ENCODE measurements around the gene MED13. TPM values are rescaled to one million over a fixed set of nuclear protein-coding genes. Genes with fewer than 3 reads are reported as not detected.

MED13 gene
- total RNA-seq, 1 donor from 2014 or later: 54.8 TPM

DNA sequence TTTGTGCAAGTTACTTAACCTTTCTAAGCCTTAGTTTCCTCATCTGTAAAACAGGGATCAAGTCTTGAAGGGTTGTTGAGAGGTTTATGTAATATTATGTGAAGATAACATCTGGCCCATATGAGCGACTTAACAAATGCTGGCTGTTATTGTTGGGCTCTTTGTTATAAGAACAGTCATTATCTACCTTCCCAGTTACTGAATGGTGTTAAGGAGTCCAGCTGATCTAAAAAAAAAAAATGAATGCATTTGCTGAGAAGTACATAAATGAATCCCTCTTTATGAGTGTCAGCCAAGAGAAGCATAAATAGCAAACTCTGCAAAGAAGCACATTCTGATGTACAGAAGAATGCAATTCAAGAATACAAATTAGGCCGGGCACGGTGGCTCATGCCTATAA lies 24.3 kb upstream of the MED13 start:
- H3K27ac Mint-ChIP-seq (ENCODE audit: unreplicated experiment): no peak overlapping the region
- H3K9me3 Mint-ChIP-seq: no peaks in the 10 kb centered on the region
- no peaks in the 10 kb centered on the region for H3K36me3 Mint-ChIP-seq (ENCODE audit: low read depth)
- no peak overlapping the region for H3K4me3 Mint-ChIP-seq
- no peak for DNase-seq (ENCODE audit: low read depth, low spot score)
- H3K4me1 Mint-ChIP-seq: no peaks in the 10 kb centered on the region
- TF ChIP-seq, protein P1, sequence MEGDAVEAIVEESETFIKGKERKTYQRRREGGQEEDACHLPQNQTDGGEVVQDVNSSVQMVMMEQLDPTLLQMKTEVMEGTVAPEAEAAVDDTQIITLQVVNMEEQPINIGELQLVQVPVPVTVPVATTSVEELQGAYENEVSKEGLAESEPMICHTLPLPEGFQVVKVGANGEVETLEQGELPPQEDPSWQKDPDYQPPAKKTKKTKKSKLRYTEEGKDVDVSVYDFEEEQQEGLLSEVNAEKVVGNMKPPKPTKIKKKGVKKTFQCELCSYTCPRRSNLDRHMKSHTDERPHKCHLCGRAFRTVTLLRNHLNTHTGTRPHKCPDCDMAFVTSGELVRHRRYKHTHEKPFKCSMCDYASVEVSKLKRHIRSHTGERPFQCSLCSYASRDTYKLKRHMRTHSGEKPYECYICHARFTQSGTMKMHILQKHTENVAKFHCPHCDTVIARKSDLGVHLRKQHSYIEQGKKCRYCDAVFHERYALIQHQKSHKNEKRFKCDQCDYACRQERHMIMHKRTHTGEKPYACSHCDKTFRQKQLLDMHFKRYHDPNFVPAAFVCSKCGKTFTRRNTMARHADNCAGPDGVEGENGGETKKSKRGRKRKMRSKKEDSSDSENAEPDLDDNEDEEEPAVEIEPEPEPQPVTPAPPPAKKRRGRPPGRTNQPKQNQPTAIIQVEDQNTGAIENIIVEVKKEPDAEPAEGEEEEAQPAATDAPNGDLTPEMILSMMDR (conservative IDR thresholded peaks at IDR 0.05): no peak
- no peaks in the 10 kb centered on the region for H3K27me3 Mint-ChIP-seq (ENCODE audit: low read depth)

DNA sequence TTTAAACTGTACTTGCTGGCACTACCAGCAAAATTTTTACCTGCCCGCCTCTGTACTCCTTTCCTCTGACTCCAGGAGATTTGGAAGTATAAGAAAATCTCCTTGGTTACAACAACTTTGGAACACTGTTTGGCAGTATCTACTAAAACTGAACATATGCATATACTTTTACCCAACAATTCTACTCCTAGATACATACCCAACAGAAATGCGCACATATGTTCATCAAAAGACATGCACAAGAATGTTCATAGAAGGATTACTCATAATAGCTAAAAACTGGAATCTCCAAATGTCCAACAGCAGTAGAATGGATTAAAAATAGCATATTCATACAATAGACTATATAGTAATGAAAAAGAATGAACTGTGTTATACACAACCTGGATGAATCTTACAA lies 21.7 kb upstream of the MED13 start:
- TF ChIP-seq, protein P1 (conservative IDR thresholded peaks at IDR 0.05): no peak
- H3K27me3 Mint-ChIP-seq (ENCODE audit: low read depth): no peaks in the 10 kb centered on the region
- no peaks in the 10 kb centered on the region for H3K9me3 Mint-ChIP-seq
- no peaks in the 10 kb centered on the region for H3K4me1 Mint-ChIP-seq
- no peaks in the 10 kb centered on the region for H3K36me3 Mint-ChIP-seq (ENCODE audit: low read depth)
- H3K27ac Mint-ChIP-seq (ENCODE audit: unreplicated experiment): no peak overlapping the region
- DNase-seq (ENCODE audit: low read depth, low spot score): no peak
- H3K4me3 Mint-ChIP-seq: no peak overlapping the region

DNA sequence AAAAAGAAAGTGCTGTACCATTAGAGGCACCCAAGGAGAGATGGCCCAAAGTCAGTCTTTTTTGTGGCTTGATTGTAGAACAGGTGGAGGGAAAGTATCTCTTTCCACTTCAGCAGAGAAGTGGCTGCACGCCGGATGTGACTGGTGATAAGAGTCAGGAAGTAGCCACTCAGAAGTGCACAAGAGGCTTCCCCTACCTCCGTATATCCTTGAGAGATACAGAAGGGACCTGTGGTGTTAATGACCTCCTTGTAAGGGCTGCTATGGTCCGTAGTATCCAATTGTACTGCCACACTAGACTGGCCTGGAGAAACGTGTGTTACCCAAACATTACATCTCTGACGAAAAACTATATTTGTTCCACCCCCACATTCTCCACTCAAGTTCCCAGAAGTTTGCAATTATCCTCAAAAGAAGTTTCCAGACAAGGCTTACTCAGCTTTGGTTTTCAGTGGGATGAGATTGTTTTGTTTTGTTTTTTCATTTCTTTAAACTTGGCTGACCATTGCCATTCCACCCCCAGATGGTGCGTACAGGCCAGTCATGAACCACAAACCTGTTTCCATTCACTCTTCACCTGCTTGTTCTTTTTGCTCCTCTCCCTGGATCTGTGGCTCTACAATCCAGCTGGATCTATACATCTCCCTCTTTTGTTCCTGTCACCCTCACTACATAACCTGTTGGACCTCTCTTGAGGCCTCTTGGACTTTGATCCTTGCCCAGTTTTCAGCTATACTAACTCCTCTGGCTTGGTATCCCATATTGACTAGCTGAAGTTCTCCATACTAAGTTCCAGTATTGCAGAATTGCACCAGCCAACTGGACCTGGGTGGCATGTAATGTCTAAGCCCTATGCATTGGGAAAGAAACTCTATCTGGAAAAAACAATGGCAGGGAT lies 20.7 kb upstream of the MED13 start:
- Mint-ChIP-seq H3K27ac (ENCODE audit: unreplicated experiment) (no peak overlapping the region), H3K36me3 (ENCODE audit: low read depth) (no peaks in the 10 kb centered on the region), H3K9me3 (no peaks in the 10 kb centered on the region), H3K4me3 (no peak overlapping the region), H3K4me1 (no peaks in the 10 kb centered on the region), H3K27me3 (ENCODE audit: low read depth) (no peaks in the 10 kb centered on the region)
- no peak for DNase-seq (ENCODE audit: low read depth, low spot score)
- TF ChIP-seq, protein P1 (conservative IDR thresholded peaks at IDR 0.05): no peak

DNA sequence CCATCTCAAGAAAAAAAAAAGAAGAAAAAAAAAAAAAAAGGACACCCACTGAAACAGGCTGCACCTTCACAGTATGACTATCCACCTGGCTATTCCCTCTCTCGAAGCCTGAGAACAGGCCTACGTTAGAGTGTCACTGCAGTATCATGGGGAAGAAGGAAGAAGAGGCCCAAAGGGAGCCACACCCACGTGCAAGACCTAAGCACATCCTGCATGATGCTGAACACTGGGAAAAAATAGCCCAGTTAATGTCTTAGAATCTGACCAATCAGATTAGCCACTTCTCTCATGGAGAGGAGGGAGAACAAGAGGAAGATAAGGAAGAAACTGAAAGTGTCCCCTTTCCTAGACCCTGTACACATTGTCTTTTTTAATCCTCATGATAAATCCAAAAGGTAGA lies 19.5 kb upstream of the MED13 start:
- H3K4me3 Mint-ChIP-seq: no peak overlapping the region
- no peaks in the 10 kb centered on the region for H3K27me3 Mint-ChIP-seq (ENCODE audit: low read depth)
- H3K9me3 Mint-ChIP-seq: no peaks in the 10 kb centered on the region
- H3K4me1 Mint-ChIP-seq: no peaks in the 10 kb centered on the region
- H3K36me3 Mint-ChIP-seq (ENCODE audit: low read depth): no peaks in the 10 kb centered on the region
- H3K27ac Mint-ChIP-seq (ENCODE audit: unreplicated experiment): no peak overlapping the region
- DNase-seq (ENCODE audit: low read depth, low spot score): no peak
- TF ChIP-seq, protein P1 (conservative IDR thresholded peaks at IDR 0.05): no peak

DNA sequence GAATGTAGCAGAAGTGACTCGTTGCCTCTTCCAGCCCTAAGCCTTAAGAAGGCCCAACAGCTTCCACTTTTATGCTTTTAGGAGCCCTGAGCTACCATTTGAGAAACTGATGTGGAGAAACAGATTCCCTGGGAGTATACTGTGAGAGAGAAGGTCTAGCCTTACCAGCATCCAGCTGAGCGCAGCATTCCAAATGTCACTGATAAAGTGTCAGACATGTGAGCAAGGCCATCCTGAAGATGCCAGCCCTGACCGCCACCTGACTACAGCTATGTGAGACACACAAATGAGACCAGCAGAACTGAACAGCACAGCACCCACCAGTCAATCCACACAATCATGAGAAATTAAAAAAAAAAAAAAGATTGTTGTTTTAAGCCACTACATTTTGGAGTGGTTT lies 18.6 kb upstream of the MED13 start:
- TF ChIP-seq, protein P1 (conservative IDR thresholded peaks at IDR 0.05): no peak
- Mint-ChIP-seq H3K27ac (ENCODE audit: unreplicated experiment) (no peak overlapping the region), H3K4me1 (no peaks in the 10 kb centered on the region)

More for the DNA sequence above, 18.6 kb upstream of the MED13 start:
- Mint-ChIP-seq H3K9me3 (no peaks in the 10 kb centered on the region), H3K4me3 (no peak overlapping the region), H3K27me3 (ENCODE audit: low read depth) (no peaks in the 10 kb centered on the region), H3K36me3 (ENCODE audit: low read depth) (no peaks in the 10 kb centered on the region)
- no peak for DNase-seq (ENCODE audit: low read depth, low spot score)

All from neural crest cell (in vitro differentiated cells).